Liver (tissue), 3 donors: ENCODE measurements around the gene ADAMTS2.

ENCODE experiments used
- RAD21 ChIP-seq, 2 donors: IDR thresholded peaks; 2 replicates each; pipeline ENCODE4 v1.6.1; 2016; ENCODE audit warnings: antibody characterized with exemption in 2 of 2, mild to moderate bottlenecking in 2 of 2
- TF ChIP-seq, protein P1 (sequence below): fragments of 150-350 bp; IDR thresholded peaks from 2 replicates; pipeline ENCODE4 v1.5.1; 2017; ENCODE audit warnings: improper control_type of control experiment, low read depth, low read length; ENCODE audit not compliant: missing input control
- TF ChIP-seq, protein P2 (sequence below): IDR thresholded peaks from 2 replicates; pipeline ENCODE4 v1.6.1; 2016; ENCODE audit warnings: antibody characterized with exemption
- donor health status: healthy.
- donor health status: healthy.

DNA sequence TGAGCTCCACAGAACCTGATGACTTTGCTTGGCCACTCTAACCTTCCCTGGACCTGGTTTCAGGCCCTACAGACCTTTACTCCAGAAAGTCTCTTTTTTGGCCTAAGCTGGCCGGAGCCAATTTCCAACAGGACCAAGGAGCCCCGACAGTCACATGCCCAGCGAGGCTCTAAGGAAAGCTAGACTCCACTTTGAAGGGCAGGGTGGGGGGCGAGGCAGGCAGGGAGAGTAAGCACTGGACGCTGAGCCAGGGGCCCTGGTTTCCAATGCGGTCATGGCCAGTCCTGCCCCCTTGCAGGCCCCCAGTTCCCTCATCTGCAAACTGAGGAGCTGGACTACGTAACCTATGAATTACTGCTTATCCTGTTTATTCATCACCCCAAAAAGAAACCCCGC lies 65.2 kb downstream of the ADAMTS2 start:
- TF ChIP-seq, protein P1, sequence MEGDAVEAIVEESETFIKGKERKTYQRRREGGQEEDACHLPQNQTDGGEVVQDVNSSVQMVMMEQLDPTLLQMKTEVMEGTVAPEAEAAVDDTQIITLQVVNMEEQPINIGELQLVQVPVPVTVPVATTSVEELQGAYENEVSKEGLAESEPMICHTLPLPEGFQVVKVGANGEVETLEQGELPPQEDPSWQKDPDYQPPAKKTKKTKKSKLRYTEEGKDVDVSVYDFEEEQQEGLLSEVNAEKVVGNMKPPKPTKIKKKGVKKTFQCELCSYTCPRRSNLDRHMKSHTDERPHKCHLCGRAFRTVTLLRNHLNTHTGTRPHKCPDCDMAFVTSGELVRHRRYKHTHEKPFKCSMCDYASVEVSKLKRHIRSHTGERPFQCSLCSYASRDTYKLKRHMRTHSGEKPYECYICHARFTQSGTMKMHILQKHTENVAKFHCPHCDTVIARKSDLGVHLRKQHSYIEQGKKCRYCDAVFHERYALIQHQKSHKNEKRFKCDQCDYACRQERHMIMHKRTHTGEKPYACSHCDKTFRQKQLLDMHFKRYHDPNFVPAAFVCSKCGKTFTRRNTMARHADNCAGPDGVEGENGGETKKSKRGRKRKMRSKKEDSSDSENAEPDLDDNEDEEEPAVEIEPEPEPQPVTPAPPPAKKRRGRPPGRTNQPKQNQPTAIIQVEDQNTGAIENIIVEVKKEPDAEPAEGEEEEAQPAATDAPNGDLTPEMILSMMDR = no peak
- TF ChIP-seq, protein P2, sequence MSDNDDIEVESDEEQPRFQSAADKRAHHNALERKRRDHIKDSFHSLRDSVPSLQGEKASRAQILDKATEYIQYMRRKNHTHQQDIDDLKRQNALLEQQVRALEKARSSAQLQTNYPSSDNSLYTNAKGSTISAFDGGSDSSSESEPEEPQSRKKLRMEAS = no peak
- no peak for TF ChIP-seq RAD21 (IDR thresholded peaks at IDR 0.05)
